8988T (cell line): ENCODE data around the gene NIPAL4.

Experiments
- DNase-seq: peaks from one replicate; pipeline ENCODE4 v3.0.0; 2011

The NIPAL4 gene

GRCh38 chr5:157486221-157486681, 26.2 kb downstream of the NIPAL4 start:
- no peak for DNase-seq

GRCh38 chr5:157486861-157487260, 26.8 kb downstream of the NIPAL4 start:
- no peak for DNase-seq

- DNase-seq, result no peak
Observed at GRCh38 chr5:157487358-157487757, 27.3 kb downstream of the NIPAL4 start.

GRCh38 chr5:157491471-157491995, 31.5 kb downstream of the NIPAL4 start:
- no peak for DNase-seq

GRCh38 chr5:157492886-157493285, 32.9 kb downstream of the NIPAL4 start:
- no peak for DNase-seq

- no peak for DNase-seq
Observed at GRCh38 chr5:157494178-157494832, 34.3 kb downstream of the NIPAL4 start.

GRCh38 chr5:157496864-157497263, 36.9 kb downstream of the NIPAL4 start:
- DNase-seq, result no peak

- DNase-seq, result no peak
Observed at GRCh38 chr5:157497875-157498611, 38.0 kb downstream of the NIPAL4 start.

- DNase-seq, result no peak
Observed at GRCh38 chr5:157502143-157502647, 42.2 kb downstream of the NIPAL4 start.

GRCh38 chr5:157504053-157504452, 44.0 kb downstream of the NIPAL4 start:
- DNase-seq, result no peak

GRCh38 chr5:157505496-157505895, 45.5 kb downstream of the NIPAL4 start:
- DNase-seq, result no peak

- no peak for DNase-seq
Observed at GRCh38 chr5:157506066-157506590, 46.1 kb downstream of the NIPAL4 start.

GRCh38 chr5:157506981-157507780, 47.2 kb downstream of the NIPAL4 start:
- no peak for DNase-seq

- no peak for DNase-seq
Observed at GRCh38 chr5:157509093-157509492, 49.1 kb downstream of the NIPAL4 start.

- no peak for DNase-seq
Observed at GRCh38 chr5:157509587-157509986, 49.6 kb downstream of the NIPAL4 start.

- no peak for DNase-seq
Observed at GRCh38 chr5:157510682-157511081, 50.7 kb downstream of the NIPAL4 start.

- no peak for DNase-seq
Observed at GRCh38 chr5:157511651-157512644, 51.9 kb downstream of the NIPAL4 start.

- DNase-seq, result no peak
Observed at GRCh38 chr5:157513182-157513581, 53.2 kb downstream of the NIPAL4 start.

GRCh38 chr5:157514974-157515373, 55.0 kb downstream of the NIPAL4 start:
- DNase-seq, result no peak

GRCh38 chr5:157516006-157516405, 56.0 kb downstream of the NIPAL4 start:
- DNase-seq, result no peak

- no peak for DNase-seq
Observed at GRCh38 chr5:157516626-157517325, 56.8 kb downstream of the NIPAL4 start.
